Measurements from ENCODE around the gene DCLK1. TPM values are rescaled to one million over a fixed set of nuclear protein-coding genes. Genes with fewer than 3 reads are reported as not detected.

Gene DCLK1
- total RNA-seq, 1 experiment from 2014 or later = 36.2 TPM

DNA sequence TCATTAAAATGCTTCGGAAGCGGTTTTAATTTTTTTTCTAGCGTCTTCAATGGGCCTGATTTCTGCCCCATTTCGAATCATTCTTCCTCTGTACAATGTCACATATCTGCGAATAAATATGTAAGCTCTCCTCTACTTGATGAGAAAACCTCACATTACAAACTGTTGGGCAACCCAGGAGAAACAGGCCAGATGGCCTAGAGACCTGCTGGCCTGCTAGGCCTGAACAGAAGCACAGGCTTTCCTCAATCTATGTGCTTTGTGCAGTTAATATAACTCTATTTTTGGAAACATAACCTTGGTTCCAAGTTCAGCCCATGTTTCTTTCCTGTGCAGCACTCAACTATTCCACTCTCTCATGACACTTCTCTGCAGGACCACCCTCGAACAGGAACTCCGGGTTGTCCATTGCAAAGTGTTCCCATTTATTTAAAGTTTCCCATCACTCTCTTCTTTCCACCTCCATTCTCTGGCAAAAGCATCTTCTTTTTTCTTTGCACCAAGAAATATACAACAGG lies 42.0 kb downstream of the DCLK1 start:
- H3K27me3 Mint-ChIP-seq (ENCODE audit: low read depth) = no peaks in the 10 kb centered on the region
- H4K20me1 ChIP-seq (ENCODE audit: control insufficient read depth, insufficient read depth, insufficient read length) = no peaks in the 10 kb centered on the region
- H2BK20ac ChIP-seq (ENCODE audit: low read depth, low read length, poor library complexity, severe bottlenecking) = no peak overlapping the region
- no peaks in the 10 kb centered on the region; the same call in 1 of the 2 replicates for H3K4me1 ChIP-seq (ENCODE audit: insufficient read depth, low read length)
- peak overlapping the region in 1 of 3 experiments; percentile 25; a peak in 1 of 7 replicates for H3K27ac Mint-ChIP-seq
- H4K8ac ChIP-seq (replicated peaks; ENCODE audit: insufficient read length, low read depth, low read length) = no peak overlapping the region
- no peak overlapping the region for H3K27ac ChIP-seq (ENCODE audit: insufficient read length, low read depth, low read length)
- DNase-seq = no peak
- no peak overlapping the region for H2BK120ac ChIP-seq (ENCODE audit: low read depth, low read length, poor library complexity, severe bottlenecking)
- peaks cover 0 to 2% of the 10 kb centered on the region in 2 experiments; a peak in 1 of 5 replicates for H3K9me3 Mint-ChIP-seq
- no peak overlapping the region for H3K4ac ChIP-seq (ENCODE audit: low read depth, low read length)
- H2BK12ac ChIP-seq (ENCODE audit: insufficient read length, low read depth, low read length) = no peak overlapping the region
- no CpG with 5 or more reads among the region's 7 CpGs for WGBS (ENCODE audit: extremely low coverage, insufficient read length, low lambda C conversion rate)
- no peaks in the 10 kb centered on the region for H3K27me3 ChIP-seq (ENCODE audit: insufficient read depth, low read length)
- no peak overlapping the region for H3K14ac ChIP-seq (ENCODE audit: insufficient read depth, low read length)
- H3K9me3 ChIP-seq (ENCODE audit: control insufficient read depth, low read depth, low read length) = no peaks in the 10 kb centered on the region
- no peak overlapping the region for H3K18ac ChIP-seq (ENCODE audit: insufficient read length, low read depth, low read length)
- H3K4me1 Mint-ChIP-seq = peaks cover 6 to 14% of the 10 kb centered on the region in 2 experiments
- peaks cover 0 to 4% (median 3%) of the 10 kb centered on the region in 3 experiments; a peak in 3 of 7 replicates for H3K36me3 Mint-ChIP-seq (ENCODE audit: insufficient read depth in 1 of 3, low read depth in 3 of 3)
- no peaks in the 10 kb centered on the region for H3K79me2 ChIP-seq (ENCODE audit: insufficient read depth, low read length)
- no peak overlapping the region for H2AK5ac ChIP-seq (ENCODE audit: insufficient read length, low read length)
- H2BK15ac ChIP-seq (ENCODE audit: low read depth, low read length) = no peak overlapping the region
- no peak overlapping the region for H4K5ac ChIP-seq (ENCODE audit: insufficient read length, low read depth, low read length)
- H4K91ac ChIP-seq (ENCODE audit: insufficient read length, low read depth, low read length) = no peak overlapping the region
- H3K56ac ChIP-seq (ENCODE audit: insufficient read length, low read depth, low read length) = no peak overlapping the region
- no peaks in the 10 kb centered on the region for H3K79me1 ChIP-seq (ENCODE audit: insufficient read depth, low read depth, low read length, poor library complexity, severe bottlenecking)
- no peak overlapping the region for H2AFZ ChIP-seq (ENCODE audit: low read length)
- TF ChIP-seq, protein P1, sequence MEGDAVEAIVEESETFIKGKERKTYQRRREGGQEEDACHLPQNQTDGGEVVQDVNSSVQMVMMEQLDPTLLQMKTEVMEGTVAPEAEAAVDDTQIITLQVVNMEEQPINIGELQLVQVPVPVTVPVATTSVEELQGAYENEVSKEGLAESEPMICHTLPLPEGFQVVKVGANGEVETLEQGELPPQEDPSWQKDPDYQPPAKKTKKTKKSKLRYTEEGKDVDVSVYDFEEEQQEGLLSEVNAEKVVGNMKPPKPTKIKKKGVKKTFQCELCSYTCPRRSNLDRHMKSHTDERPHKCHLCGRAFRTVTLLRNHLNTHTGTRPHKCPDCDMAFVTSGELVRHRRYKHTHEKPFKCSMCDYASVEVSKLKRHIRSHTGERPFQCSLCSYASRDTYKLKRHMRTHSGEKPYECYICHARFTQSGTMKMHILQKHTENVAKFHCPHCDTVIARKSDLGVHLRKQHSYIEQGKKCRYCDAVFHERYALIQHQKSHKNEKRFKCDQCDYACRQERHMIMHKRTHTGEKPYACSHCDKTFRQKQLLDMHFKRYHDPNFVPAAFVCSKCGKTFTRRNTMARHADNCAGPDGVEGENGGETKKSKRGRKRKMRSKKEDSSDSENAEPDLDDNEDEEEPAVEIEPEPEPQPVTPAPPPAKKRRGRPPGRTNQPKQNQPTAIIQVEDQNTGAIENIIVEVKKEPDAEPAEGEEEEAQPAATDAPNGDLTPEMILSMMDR (conservative IDR thresholded peaks at IDR 0.05) = no peak
- H3K4me2 ChIP-seq (ENCODE audit: insufficient read depth, insufficient read length, low read length) = no peak overlapping the region
- H2BK5ac ChIP-seq (ENCODE audit: insufficient read length, low read length) = no peak overlapping the region
- H3K9ac ChIP-seq (ENCODE audit: extremely low read depth, insufficient read length, low read length) = no peak overlapping the region
- H3K4me3 Mint-ChIP-seq = no peak overlapping the region
- no peak overlapping the region for H3T11ph ChIP-seq (ENCODE audit: low read length)
- no peaks in the 10 kb centered on the region for H3K23me2 ChIP-seq (ENCODE audit: insufficient read length, low read depth, low read length, poor library complexity, severe bottlenecking)
- H3K23ac ChIP-seq (ENCODE audit: insufficient read length, low read depth, low read length) = no peak overlapping the region
